HG03103 (cell line): Measurements from ENCODE around the gene ALDH1L1.

Experiments
- ATAC-seq: cut with Tn5 transposase; IDR thresholded peaks from one replicate; pipeline ENCODE4 v1.9.1; 2021; ENCODE audit warnings: low read depth; ENCODE audit not compliant: unreplicated experiment

ALDH1L1 gene

DNA sequence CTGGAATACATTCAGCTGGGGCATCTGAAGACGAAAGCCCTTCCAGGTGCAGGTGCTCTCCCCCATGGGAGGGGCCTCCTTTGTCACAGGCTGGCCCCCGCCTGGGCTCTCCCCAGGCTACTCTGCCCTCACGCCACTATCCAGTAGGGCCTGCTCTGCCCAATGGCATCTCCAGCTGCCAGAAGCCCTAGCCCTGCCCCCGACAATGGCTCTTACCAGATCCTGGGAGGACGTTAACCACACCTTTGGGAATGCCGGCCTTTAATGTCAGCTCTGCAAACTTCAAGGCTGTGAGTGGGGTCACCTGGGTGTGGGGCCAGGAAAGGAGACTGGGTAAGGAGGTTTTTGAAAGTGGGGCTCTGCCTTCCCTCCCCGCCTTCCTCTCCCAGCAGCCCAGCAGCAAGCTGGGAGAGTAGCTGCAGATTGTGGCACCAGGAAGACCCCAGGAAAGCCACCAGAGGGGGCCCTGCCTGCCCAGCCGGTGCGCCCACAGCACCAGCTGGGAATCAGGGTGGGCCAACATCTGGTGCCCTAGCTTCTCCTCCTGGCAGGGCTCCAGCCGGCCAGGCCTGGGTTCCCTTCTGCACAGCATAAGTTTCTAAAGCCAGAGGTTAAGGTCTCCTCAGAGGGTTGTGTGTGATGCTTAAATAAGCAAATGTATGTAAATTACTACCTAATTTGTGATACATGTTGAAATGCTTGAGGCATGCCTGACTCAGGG is 56.1 kb downstream of the ALDH1L1 start:
- no peak for ATAC-seq

DNA sequence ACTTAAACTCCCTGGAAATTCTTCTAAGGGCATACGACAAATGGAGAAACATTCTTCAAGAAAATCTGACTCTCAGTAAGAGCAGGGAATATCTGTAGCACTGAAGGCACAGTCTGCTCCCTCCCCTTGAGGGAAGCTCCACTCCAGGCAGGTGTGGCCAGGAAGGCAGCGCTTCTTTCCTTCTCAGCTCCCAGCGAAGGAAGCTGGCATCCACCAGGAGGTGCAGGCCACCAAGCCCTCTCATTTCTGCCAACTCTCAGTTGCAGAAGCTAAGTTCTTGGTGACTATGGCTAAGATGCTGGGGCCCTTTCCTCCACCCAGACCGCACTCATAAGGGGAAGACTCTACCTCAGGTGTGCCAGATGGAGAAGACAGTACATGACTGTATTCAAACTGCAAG is 58.8 kb downstream of the ALDH1L1 start:
- ATAC-seq, result no peak

- ATAC-seq, result no peak
Observed at GRCh38 chr3:126121074-126121473, 59.3 kb downstream of the ALDH1L1 start.

DNA sequence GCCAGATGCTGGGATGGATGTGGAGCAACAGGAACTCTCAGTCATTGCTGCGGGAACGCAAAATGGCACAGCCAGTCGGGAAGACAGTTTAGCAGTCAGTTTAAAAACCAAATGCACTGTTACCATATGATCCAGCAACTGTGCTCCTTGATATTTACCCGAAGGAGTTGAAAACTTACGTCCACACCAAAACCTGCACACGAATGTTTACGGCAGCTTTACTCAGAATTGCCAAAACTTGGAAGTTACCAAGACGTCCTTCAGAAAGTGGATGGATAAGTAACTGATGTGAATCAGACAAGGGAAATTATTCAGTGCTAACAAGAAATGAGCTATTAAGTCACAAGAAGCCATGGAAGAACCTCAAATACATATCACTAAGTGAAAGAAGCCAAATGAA is 60.4 kb downstream of the ALDH1L1 start:
- no peak for ATAC-seq

DNA sequence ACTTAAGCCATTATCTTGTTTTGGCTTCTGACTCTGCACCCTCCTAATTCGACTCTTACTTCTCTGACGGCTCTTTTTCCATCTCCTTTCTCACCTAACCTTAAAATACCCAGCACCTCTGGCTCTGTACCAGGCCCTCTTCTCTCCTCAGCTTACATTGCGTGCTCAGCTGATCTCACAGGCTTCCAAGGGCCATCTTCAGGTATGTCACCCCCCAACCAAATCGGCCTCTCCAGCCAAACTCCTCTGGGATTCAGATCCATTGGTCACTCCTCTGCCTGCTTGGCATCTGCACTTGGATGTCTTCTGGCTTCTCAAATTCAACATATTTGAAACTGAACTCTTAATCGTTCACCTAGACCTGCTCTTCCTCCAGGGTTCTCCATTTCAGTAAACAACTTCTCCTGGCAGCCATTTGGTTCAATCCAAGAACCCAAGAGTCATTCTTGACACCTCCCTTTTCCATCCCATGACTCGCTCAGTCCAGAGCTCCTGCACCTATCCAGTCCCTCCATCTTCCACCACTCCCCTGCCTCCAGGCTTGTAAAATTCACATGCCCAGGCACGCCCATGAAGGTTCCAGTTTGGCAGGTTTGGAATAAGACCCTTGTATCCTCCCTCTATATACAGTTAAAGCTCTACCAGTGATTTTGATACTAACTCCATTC is 61.2 kb downstream of the ALDH1L1 start:
- no peak for ATAC-seq

DNA sequence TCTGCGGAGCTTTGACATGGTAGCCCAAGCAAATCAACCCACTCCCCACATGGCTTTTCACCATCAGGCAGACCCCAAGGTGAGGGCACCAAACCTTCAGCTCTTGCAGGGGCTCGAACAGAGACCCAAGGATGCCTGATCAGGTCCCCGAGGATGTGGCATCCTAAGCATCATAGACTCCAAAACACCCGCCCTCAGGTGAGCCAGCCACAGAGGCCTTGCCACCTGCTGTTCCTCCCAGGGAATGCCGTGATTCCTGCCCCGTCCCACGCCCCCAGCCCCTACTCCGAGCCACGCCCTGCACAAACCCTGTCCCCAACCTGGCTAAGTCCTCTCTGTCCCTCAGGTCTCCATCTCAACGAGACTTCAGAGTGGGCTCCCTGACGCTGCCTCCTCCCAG is 61.8 kb downstream of the ALDH1L1 start:
- no peak for ATAC-seq

- ATAC-seq, result no peak
Observed at GRCh38 chr3:126117786-126118185, 62.6 kb downstream of the ALDH1L1 start.

GRCh38 chr3:126117212-126117611 is 63.2 kb downstream of the ALDH1L1 start:
- ATAC-seq, result no peak

- ATAC-seq, result no peak
Observed at GRCh38 chr3:126116526-126116925, 63.9 kb downstream of the ALDH1L1 start.

DNA sequence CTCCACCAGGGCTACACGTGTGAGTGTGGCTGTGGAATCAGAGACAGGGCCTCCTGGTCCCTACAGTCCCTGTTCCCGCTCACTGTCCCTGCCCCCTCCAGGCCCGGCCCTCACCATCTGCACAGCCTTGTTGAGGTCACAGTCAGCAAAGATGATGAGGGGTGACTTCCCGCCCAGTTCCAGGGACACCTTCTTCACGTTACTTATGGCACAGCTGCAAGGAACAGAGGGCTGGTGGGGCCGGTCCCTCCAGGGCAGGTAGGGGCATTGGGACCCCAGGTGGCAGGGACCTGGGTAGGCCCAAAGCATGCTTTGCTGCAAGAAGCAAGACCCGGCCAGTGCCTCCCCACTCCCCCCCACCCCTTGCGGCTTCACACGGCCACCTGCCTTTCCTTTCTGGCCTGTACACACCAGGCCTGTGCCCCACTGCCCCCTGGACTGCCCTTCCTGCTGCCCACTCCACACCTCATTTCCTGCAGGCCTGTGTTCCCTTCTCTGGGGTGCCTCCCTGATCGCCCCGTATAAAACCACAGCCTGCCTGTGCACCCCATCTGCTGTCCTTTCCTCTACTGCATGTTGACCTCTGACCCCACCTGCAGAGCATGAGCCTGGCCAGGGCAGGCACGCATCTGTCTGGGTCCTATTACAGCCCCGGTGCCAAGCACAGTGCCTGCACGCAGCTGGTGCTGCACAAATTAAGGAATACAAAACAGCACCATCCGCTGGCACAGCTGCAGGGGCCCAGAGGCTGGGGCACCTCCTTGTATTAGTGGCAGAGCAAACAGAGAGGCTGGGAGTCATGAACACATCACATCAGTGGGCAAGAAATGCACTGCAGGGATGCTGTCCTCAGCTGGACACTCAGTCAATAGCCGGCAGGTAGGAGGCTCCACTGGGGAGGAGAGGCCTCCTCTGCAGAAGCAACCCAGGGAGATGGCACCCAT is 65.7 kb downstream of the ALDH1L1 start:
- no peak for ATAC-seq

DNA sequence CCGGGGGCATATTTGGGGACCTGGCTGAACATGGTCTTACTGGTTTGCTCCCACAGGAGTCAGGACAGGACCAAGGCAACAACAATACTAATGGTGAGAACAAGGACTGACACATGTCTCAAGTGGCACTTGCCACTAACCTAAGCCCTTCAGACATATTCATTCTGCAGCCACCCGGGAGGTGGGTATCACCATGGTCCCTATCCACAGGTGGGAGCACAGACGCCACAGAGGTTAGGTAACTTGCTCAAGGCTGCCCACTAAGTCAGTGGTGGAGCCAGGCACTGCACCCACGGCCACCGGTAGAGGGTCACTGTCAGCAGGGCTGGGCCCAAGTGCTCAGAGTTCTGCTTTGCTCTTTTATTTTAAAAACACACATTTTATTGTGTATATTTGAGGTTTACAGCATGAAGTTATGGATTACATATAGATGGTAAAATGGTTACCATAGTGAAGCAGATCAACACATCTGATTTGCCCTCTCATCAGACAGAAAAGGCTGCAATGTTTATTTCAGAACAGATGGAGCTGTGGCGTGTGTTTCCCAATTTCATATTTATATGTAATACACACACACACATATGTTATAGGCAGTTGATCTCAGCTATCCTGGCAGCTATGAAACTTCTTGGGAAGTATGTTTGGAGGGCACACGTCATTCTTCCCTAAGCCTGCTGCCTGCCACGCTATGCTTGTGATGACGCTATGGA is 66.5 kb downstream of the ALDH1L1 start:
- no peak for ATAC-seq

GRCh38 chr3:126113238-126113555 is 67.2 kb downstream of the ALDH1L1 start:
- ATAC-seq, result no peak

- no peak for ATAC-seq
Observed at GRCh38 chr3:126112531-126113237, 67.7 kb downstream of the ALDH1L1 start.

- ATAC-seq, result no peak
Observed at GRCh38 chr3:126111566-126112475, 68.6 kb downstream of the ALDH1L1 start.

DNA sequence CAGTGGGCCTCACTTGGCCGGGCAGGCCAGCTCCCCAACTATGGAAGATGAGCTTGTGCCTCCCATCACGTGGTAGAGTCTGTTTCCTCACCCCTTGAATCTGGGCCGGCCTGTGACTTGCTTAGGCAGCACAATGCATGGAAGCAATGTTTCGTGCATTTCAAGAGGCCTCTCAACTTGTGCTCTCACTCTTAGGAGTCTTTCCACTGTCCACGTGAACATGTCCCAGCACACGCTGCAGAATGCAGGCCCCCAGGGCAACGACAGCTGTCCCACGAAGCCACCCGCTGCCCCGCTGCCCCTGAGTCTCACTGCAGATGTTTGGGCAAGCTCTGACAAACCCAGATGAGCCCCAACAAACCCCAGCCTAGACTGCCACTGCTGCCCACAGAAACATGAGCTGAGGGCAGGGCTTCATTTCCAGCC is 69.2 kb downstream of the ALDH1L1 start:
- ATAC-seq, result no peak

DNA sequence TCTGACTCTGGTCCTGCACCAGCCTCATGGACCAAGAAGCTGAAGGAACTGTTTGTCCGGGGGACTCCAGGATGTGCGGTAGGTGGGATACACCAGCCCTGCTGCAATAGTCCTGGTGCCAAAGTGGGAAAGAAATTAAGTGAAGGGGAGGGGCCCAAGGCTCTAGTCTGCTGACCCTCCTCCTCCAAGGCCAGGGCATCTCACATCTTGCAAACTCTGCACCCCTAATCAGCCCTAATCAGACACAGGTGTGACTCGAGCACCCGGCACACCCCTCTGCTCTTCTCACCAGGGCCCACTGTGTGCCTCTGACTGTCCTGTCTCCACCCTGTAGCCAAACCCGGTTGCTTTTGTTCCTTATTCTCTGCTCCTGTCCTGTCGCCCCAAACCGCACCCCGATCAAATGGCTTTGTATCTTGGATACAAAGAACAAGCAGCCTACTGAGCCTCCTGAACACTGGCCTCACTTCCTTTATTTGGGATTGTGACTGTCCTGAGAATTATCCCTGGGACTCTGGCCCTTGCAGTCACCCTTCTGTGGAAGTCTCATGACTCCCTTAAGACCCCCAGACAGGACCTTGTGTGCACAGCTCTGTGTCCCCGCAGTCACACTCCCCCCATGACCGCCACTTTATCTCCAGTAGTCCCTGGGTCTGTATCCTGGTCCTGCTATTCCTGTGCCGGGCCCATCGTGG is 69.8 kb downstream of the ALDH1L1 start:
- no peak for ATAC-seq

DNA sequence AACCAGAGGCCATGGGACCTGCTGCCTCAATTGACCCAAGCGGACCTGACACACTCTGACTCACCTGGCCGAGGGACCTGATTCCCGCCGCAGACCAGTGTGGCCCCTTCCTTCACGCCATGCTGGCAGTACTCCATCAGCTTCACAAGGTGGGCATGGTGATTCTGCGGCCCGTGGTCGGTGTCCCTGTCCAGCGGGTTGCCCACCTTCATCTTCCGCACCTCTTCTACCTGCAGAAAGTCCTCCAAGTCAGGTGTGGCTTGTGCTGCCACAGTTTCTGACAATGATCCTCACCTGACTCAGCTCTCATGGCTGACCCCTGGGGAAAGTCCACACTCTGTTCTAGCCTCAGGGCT is 70.5 kb downstream of the ALDH1L1 start:
- no peak for ATAC-seq

- ATAC-seq, result no peak
Observed at GRCh38 chr3:126109146-126109879, 71.1 kb downstream of the ALDH1L1 start.
